Colonic mucosa (tissue), 4 donors: ENCODE measurements around the gene CADM2. TPM values are rescaled to one million over a fixed set of nuclear protein-coding genes. Genes with fewer than 3 reads are reported as not detected.

Experiments used
- DNase-seq: peaks from one replicate; pipeline ENCODE4 v3.0.0-alpha.2; 2020
- H3K27ac ChIP-seq: fragments of 200-600 bp; one replicate; pipeline ENCODE4 v1.8.0; 2021
- H3K27me3 ChIP-seq: fragments of 200-600 bp; one replicate; pipeline ENCODE4 v1.8.0; 2021
- H3K36me3 ChIP-seq: fragments of 200-600 bp; one replicate; pipeline ENCODE4 v1.8.0; 2021
- H3K4me1 ChIP-seq: fragments of 200-600 bp; one replicate; pipeline ENCODE4 v1.8.0; 2021; ENCODE audit warnings: mild to moderate bottlenecking
- H3K4me3 ChIP-seq: fragments of 200-600 bp; one replicate; pipeline ENCODE4 v1.8.0; 2021
- H3K9ac ChIP-seq, 2 donors: one replicate each; pipeline ENCODE4 v1.7.0; 2013; ENCODE audit warnings: control low read depth in 2 of 2, low read depth in 2 of 2, low read length in 2 of 2
- H3K9me3 ChIP-seq: fragments of 200-600 bp; one replicate; pipeline ENCODE4 v1.8.0; 2021
- intact Hi-C: fragments of 100-400 bp; cut with DNase I; formaldehyde crosslinking; loops from one replicate; pipeline ENCODE4 v1.14.1; 2022
- total RNA-seq, 2 donors: library from RNA; stranded (reverse); fragmentation: NEBNext Ultra II Directional in 1 of 2; extraction: Animal tissue kit (Norgen Biotek cat#: 25700) in 1 of 2; gene quantifications; one replicate each; pipeline ENCODE4 v1.2.1, GENCODE V29; 2021
- TF ChIP-seq, protein P1 (sequence below): fragments of 200-600 bp; IDR thresholded peaks from one replicate; pipeline ENCODE4 v1.8.0; 2022; ENCODE audit warnings: antibody characterized with exemption, mild to moderate bottlenecking
- donor health status: healthy.
- donor health status: DM: no; HTN: no; CAD: no.
- donor health status: DM: no; HTN: no; CAD: no.

CADM2 gene
- total RNA-seq, 2 donors from 2014 or later, result 1.2 to 2.8 TPM

DNA sequence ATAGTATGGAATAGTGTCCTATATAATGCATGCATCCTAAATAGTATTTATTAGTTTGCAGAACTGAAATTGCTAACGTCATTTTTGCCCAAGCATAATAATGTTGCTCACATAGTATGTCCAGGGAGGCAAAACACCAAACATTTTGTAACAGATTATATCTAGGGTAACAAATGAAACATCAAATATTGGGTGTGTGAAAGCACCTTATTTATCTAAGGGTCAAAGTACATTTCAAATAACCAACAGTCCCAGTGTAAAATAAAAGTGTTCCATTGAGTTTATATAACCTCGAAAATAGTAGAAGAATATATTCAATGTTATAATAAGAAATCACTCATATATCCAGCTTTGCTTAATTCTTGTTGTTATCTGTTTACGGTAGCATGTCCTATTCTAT is 363.1 kb downstream of the CADM2 start:
- no peaks in the 10 kb centered on the region for H3K4me1 ChIP-seq
- no peak overlapping the region for H3K4me3 ChIP-seq
- no peak for DNase-seq
- no peaks in the 10 kb centered on the region for H3K9me3 ChIP-seq
- H3K27ac ChIP-seq, result no peak overlapping the region
- intact Hi-C loops, result no loop called here
- TF ChIP-seq, protein P1, sequence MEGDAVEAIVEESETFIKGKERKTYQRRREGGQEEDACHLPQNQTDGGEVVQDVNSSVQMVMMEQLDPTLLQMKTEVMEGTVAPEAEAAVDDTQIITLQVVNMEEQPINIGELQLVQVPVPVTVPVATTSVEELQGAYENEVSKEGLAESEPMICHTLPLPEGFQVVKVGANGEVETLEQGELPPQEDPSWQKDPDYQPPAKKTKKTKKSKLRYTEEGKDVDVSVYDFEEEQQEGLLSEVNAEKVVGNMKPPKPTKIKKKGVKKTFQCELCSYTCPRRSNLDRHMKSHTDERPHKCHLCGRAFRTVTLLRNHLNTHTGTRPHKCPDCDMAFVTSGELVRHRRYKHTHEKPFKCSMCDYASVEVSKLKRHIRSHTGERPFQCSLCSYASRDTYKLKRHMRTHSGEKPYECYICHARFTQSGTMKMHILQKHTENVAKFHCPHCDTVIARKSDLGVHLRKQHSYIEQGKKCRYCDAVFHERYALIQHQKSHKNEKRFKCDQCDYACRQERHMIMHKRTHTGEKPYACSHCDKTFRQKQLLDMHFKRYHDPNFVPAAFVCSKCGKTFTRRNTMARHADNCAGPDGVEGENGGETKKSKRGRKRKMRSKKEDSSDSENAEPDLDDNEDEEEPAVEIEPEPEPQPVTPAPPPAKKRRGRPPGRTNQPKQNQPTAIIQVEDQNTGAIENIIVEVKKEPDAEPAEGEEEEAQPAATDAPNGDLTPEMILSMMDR, result no peak
- H3K9ac ChIP-seq, result no peak overlapping the region
- no peaks in the 10 kb centered on the region for H3K36me3 ChIP-seq
- no peaks in the 10 kb centered on the region for H3K27me3 ChIP-seq

GRCh38 chr3:85330071-85330470 is 371.3 kb downstream of the CADM2 start:
- Histone ChIP-seq H3K9me3 (no peaks in the 10 kb centered on the region), H3K27me3 (no peaks in the 10 kb centered on the region), H3K4me3 (no peak overlapping the region), H3K36me3 (no peaks in the 10 kb centered on the region), H3K9ac (no peak overlapping the region), H3K27ac (no peak overlapping the region), H3K4me1 (no peaks in the 10 kb centered on the region)
- intact Hi-C loops, result no loop called here
- TF ChIP-seq, protein P1, result no peak
- no peak for DNase-seq

DNA sequence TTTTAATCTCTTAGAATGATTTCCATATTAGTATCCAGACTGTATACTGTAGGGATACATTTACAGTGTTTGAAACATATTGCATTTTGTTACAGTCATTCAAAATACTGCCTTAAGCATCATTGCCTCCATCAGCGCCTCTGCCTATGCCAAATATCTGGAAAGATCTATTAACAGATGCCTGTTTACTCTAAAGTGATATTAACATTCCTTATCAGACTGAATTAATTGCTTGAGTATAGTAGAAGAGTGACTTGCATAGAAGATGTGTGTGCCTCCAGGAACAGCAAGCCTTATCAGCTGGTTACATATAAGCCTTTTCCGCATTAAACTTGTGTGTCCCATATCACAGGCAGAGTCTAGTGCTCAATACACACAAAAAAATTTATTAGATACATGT is 379.1 kb downstream of the CADM2 start:
- no peak overlapping the region for H3K27ac ChIP-seq
- DNase-seq, result no peak
- H3K9me3 ChIP-seq, result no peaks in the 10 kb centered on the region
- H3K36me3 ChIP-seq, result no peaks in the 10 kb centered on the region
- H3K9ac ChIP-seq, result no peak overlapping the region
- H3K4me3 ChIP-seq, result no peak overlapping the region
- intact Hi-C loops, result no loop called here
- H3K27me3 ChIP-seq, result no peaks in the 10 kb centered on the region
- no peaks in the 10 kb centered on the region for H3K4me1 ChIP-seq
- TF ChIP-seq, protein P1, result no peak

DNA sequence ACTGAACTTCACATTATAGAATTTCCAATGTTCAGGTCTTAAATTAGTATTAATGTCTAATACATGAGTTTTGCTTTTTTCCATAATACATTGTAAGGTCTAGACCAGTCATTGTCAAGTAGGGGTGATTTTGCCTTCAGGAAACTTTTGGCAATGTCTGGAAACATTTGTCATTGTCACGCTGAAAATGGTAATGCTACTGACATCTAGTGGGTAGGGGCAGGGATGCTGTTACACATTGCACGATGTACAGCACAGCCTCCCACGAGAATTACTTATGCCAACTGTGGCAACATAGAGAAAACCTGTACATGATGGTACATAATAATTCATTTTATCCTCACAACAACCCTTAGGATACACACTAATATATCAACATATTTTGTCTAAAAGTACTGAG is 384.1 kb downstream of the CADM2 start:
- Histone ChIP-seq H3K9me3 (no peaks in the 10 kb centered on the region), H3K4me1 (no peaks in the 10 kb centered on the region), H3K4me3 (no peak overlapping the region), H3K27ac (no peak overlapping the region), H3K9ac (no peak overlapping the region), H3K36me3 (no peaks in the 10 kb centered on the region), H3K27me3 (no peaks in the 10 kb centered on the region)
- TF ChIP-seq, protein P1, result no peak
- intact Hi-C loops, result no loop called here
- no peak for DNase-seq

- Histone ChIP-seq H3K36me3 (no peaks in the 10 kb centered on the region), H3K9ac (no peak overlapping the region)
These were observed 396.8 kb downstream of the CADM2 start for GRCh38 chr3:85355572-85355971.

More at GRCh38 chr3:85355572-85355971, 396.8 kb downstream of the CADM2 start:
- no peak overlapping the region for H3K27ac ChIP-seq
- no peaks in the 10 kb centered on the region for H3K4me1 ChIP-seq
- no peaks in the 10 kb centered on the region for H3K27me3 ChIP-seq
- TF ChIP-seq, protein P1, result no peak
- intact Hi-C loops, result no loop called here
- no peak for DNase-seq
- no peak overlapping the region for H3K4me3 ChIP-seq
- no peaks in the 10 kb centered on the region for H3K9me3 ChIP-seq
